IMR-90 (cell line): ENCODE results near the gene CMPK2.

Experiments
- CTCF ChIP-seq: conservative IDR thresholded peaks from 2 replicates; pipeline ENCODE4 v1.5.1; 2012; ENCODE audit warnings: mild to moderate bottlenecking, low read depth, low read length, improper control_type of control experiment
- POLR2A ChIP-seq: IDR thresholded peaks from 2 replicates; pipeline ENCODE4 v1.6.1; 2012; ENCODE audit warnings: mild to moderate bottlenecking, low read depth, low read length

GRCh38 chr2:6860296-6860695, 5.4 kb downstream of the CMPK2 start:
- TF ChIP-seq CTCF = no peak
- no peak for TF ChIP-seq POLR2A
